Esophagus (tissue), 2 donors: ENCODE measurements around the gene DCC. TPM values are rescaled to one million over a fixed set of nuclear protein-coding genes. Genes with fewer than 3 reads are reported as not detected.

ENCODE experiments used
- H3K27ac ChIP-seq, 2 donors: one replicate each; pipeline ENCODE4 v1.5.1; 2013; ENCODE audit warnings: low read depth in 2 of 2, mild to moderate bottlenecking in 2 of 2, inconsistent platforms in 1 of 2, low read length in 1 of 2, moderate library complexity in 1 of 2
- H3K27me3 ChIP-seq, 2 donors: one replicate each; pipeline ENCODE4 v1.6.1; 2013; ENCODE audit warnings: low read length in 2 of 2, control low read depth in 1 of 2, mild to moderate bottlenecking in 1 of 2; ENCODE audit not compliant: insufficient read depth in 2 of 2, control insufficient read depth in 1 of 2
- H3K36me3 ChIP-seq, 2 donors: one replicate each; pipeline ENCODE4 v1.6.1; 2013; ENCODE audit warnings: low read length in 1 of 2; ENCODE audit not compliant: control insufficient read depth in 2 of 2, insufficient read depth in 2 of 2
- H3K4me1 ChIP-seq, 2 donors: one replicate each; pipeline ENCODE4 v1.6.1; 2013; ENCODE audit warnings: low read length in 1 of 2; ENCODE audit not compliant: control insufficient read depth in 2 of 2, insufficient read depth in 2 of 2
- H3K4me3 ChIP-seq, 2 donors: one replicate each; pipeline ENCODE4 v1.5.1; 2013; ENCODE audit warnings: low read length in 2 of 2, mild to moderate bottlenecking in 2 of 2, low read depth in 1 of 2, moderate library complexity in 1 of 2
- H3K9me3 ChIP-seq, 2 donors: one replicate each; pipeline ENCODE4 v1.6.1; 2013; ENCODE audit warnings: mild to moderate bottlenecking in 2 of 2, low read depth in 1 of 2, low read length in 1 of 2, moderate library complexity in 1 of 2; ENCODE audit not compliant: control insufficient read depth in 2 of 2, insufficient read depth in 1 of 2
- WGBS, 2 donors: extraction: QIAGEN DNeasy Blood & Tissue Kit; methylation state at CpG; one replicate each; pipeline ENCODE4 v1.1.7; 2013; 5-methylcytosine and 5-hydroxymethylcytosine counted together
- polyA plus RNA-seq, 2 donors: library from polyadenylated mRNA; stranded (reverse); fragments of 200-250 nt; gene quantifications; one replicate each; pipeline ENCODE4 v1.2.3, GENCODE V29; 2013
- donor health status: healthy with polysubstance abuse.
- donor health status: Bipolar disorder and iron deficiency.

Gene DCC
- polyA plus RNA-seq, 2 donors = not detected

- Histone ChIP-seq H3K27ac (no peak overlapping the region), H3K4me1 (no peaks in the 10 kb centered on the region), H3K27me3 (no peaks in the 10 kb centered on the region), H3K9me3 (no peaks in the 10 kb centered on the region), H3K4me3 (no peak overlapping the region), H3K36me3 (no peaks in the 10 kb centered on the region)
- 84 to 91% methylated on average over 2 of the region's 2 CpGs for WGBS, 2 donors
These were observed 30.8 kb downstream of the DCC start for GRCh38 chr18:52370841-52371240.

DNA sequence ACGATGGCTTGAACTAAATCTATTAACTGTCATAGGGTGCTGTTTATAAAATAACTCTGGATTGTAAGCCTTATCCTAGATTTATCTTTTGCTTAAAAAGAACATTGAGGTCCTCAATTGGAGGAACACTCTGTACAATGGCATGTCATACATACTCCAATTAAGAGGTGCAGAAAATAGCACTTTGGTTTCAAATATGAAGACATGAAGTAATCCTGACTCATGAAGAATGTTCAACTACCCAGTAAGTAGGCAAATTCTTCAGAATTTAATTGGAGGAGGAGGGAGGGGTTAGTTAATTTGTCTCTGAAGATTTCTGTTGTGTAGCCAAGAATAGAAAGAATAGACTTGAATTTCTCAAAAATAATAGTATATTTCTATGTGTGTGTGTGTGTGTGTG lies 36.1 kb downstream of the DCC start:
- H3K27me3 ChIP-seq = no peaks in the 10 kb centered on the region
- H3K4me1 ChIP-seq = no peaks in the 10 kb centered on the region
- no peak overlapping the region for H3K4me3 ChIP-seq
- no peaks in the 10 kb centered on the region for H3K9me3 ChIP-seq
- WGBS, 2 donors = 38 to 42% methylated on average over 1 of the region's 1 CpG
- H3K36me3 ChIP-seq = no peaks in the 10 kb centered on the region
- H3K27ac ChIP-seq = no peak overlapping the region

DNA sequence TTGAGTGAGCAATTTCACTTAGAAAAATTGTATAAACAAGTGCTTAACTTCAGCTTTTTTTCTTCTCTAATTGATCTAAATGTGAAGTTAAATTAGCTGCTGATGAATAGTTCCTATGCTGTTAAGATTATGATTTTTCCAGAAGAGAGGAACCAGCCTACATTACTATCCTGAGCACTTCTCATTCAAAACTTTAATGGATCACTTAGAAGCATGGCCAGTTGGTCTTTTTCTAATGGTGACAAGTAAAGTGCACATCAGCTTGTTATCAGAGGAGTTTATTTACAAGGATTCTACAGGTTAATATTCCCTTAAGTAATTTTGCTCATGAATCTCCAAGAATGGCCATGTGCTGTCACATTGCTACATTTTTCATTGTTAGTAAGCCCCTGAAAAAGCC lies 37.1 kb downstream of the DCC start:
- Histone ChIP-seq H3K27ac (no peak overlapping the region), H3K4me1 (no peaks in the 10 kb centered on the region), H3K4me3 (no peak overlapping the region), H3K27me3 (no peaks in the 10 kb centered on the region), H3K9me3 (no peaks in the 10 kb centered on the region), H3K36me3 (no peaks in the 10 kb centered on the region)

GRCh38 chr18:52386306-52386705 lies 46.3 kb downstream of the DCC start:
- Histone ChIP-seq H3K27ac (no peak overlapping the region), H3K36me3 (no peaks in the 10 kb centered on the region), H3K9me3 (no peaks in the 10 kb centered on the region), H3K4me1 (no peaks in the 10 kb centered on the region), H3K27me3 (no peaks in the 10 kb centered on the region), H3K4me3 (no peak overlapping the region)

DNA sequence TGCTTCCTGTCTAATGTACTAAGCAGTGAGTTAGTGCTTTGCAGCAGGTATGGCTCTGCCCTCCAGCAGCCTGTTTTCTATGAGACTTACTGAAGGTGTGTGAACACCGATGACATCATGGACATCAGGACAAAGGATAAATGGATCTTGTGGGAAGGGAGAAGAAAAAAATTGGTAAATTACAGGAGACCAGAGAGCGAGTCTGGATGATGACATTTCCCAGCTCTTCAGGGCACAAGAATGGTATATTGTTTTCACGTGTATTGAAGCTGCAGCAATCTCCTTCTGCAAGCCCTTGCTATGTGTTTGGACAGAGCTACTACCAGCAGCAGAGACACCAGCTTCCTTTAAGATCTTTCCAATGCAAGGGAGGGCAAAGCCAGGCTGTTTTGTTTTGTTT lies 47.2 kb downstream of the DCC start:
- 63 to 67% methylated on average over 3 of the region's 3 CpGs for WGBS, 2 donors
- H3K4me3 ChIP-seq = no peak overlapping the region
- H3K36me3 ChIP-seq = no peaks in the 10 kb centered on the region
- no peaks in the 10 kb centered on the region for H3K9me3 ChIP-seq
- H3K4me1 ChIP-seq = no peaks in the 10 kb centered on the region
- no peaks in the 10 kb centered on the region for H3K27me3 ChIP-seq
- no peak overlapping the region for H3K27ac ChIP-seq

DNA sequence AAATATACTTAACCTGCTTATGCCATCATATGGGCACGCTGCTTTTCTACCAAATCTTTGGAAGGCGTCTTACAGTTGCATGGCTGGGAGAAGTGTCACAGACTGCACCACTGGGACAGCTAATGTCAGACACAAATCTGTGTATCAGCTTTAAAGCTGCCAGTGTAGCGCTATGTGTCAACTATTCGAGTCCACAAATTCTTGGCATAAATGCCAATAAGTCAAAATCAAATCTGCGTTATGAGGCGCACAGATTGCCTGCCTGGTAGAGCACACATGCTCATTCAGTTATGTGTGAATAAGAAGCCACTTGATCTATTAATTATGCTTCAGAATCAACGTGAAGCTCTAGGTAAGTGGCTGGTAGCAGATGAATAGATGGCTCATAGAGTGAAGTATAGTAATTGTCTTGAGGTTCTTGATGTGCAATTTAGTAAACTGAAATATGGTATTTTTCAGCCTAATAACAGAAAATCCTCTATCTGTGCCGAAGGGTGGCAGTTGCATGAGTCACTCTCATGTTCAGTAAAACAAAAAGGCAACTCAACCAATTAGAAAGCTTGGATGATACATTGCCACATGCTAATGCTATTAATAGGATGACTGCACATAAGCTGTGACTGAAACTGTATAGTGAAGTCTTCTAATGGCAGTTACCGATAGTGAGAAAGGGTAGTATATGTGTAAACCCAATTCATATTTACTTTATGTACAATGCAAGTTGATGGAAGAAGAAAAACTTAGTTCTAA lies 52.0 kb downstream of the DCC start:
- Histone ChIP-seq H3K27ac (no peak overlapping the region), H3K27me3 (no peaks in the 10 kb centered on the region), H3K9me3 (no peaks in the 10 kb centered on the region), H3K36me3 (no peaks in the 10 kb centered on the region), H3K4me1 (no peaks in the 10 kb centered on the region), H3K4me3 (no peak overlapping the region)
- 80 to 82% methylated on average over 9 of the region's 9 CpGs for WGBS, 2 donors

GRCh38 chr18:52394602-52395001 lies 54.6 kb downstream of the DCC start:
- 43 to 44% methylated on average over 2 of the region's 2 CpGs for whole genome bisulfite sequencing, 2 donors
- H3K27me3 ChIP-seq = no peaks in the 10 kb centered on the region
- H3K27ac ChIP-seq = no peak overlapping the region
- no peaks in the 10 kb centered on the region for H3K9me3 ChIP-seq
- no peaks in the 10 kb centered on the region for H3K4me1 ChIP-seq
- no peak overlapping the region for H3K4me3 ChIP-seq
- H3K36me3 ChIP-seq = no peaks in the 10 kb centered on the region

GRCh38 chr18:52395146-52395852 lies 55.3 kb downstream of the DCC start:
- no peaks in the 10 kb centered on the region for H3K36me3 ChIP-seq
- H3K27ac ChIP-seq = no peak overlapping the region
- H3K9me3 ChIP-seq = no peaks in the 10 kb centered on the region
- no peaks in the 10 kb centered on the region for H3K4me1 ChIP-seq
- WGBS, 2 donors = 69 to 72% methylated on average over 5 of the region's 5 CpGs
- H3K27me3 ChIP-seq = no peaks in the 10 kb centered on the region
- no peak overlapping the region for H3K4me3 ChIP-seq

DNA sequence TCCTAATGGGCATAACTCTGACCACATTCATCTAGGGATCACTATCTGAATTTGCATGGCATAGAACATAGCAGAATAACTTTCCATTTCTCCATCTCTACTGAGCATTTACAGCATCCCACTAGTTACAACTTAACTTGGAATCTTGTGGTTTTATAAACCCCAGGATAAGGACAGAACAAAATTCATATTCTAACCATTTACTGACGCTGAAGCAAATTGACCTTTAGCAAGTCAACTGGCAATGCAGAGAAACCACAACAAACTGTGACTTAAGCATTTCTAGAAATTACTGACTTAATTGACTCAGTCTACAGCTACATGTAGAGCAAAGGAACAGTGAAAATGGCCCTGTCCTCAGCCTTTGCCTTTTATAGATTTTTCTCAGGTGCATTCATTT lies 61.2 kb downstream of the DCC start:
- H3K27me3 ChIP-seq = no peaks in the 10 kb centered on the region
- no peaks in the 10 kb centered on the region for H3K9me3 ChIP-seq
- H3K4me3 ChIP-seq = no peak overlapping the region
- H3K4me1 ChIP-seq = no peaks in the 10 kb centered on the region
- no peak overlapping the region for H3K27ac ChIP-seq
- WGBS, 2 donors = 85 to 94% methylated on average over 1 of the region's 1 CpG
- no peaks in the 10 kb centered on the region for H3K36me3 ChIP-seq

GRCh38 chr18:52402814-52403213 lies 62.8 kb downstream of the DCC start:
- Histone ChIP-seq H3K27me3 (no peaks in the 10 kb centered on the region), H3K4me3 (no peak overlapping the region), H3K36me3 (no peaks in the 10 kb centered on the region), H3K4me1 (no peaks in the 10 kb centered on the region), H3K27ac (no peak overlapping the region), H3K9me3 (no peaks in the 10 kb centered on the region)
- WGBS, 2 donors = 48 to 67% methylated on average over 3 of the region's 3 CpGs
